Hepatic stellate cell (primary cell): ENCODE measurements around the gene DNMT3L.
"Not testable (repeated sequence)": the region's sequence is repeated elsewhere in the genome, so short reads cannot be mapped to it uniquely, and the experiment has no call there.

Source experiments
- DNase-seq: peaks from one replicate; pipeline ENCODE4 v3.0.0; 2011; ENCODE audit warnings: low spot score

DNMT3L gene

GRCh38 chr21:44249204-44250037 is 12.3 kb downstream of the DNMT3L start:
- not testable (repeated sequence) for DNase-seq

GRCh38 chr21:44247904-44248303 is 13.8 kb downstream of the DNMT3L start:
- not testable (repeated sequence) for DNase-seq

DNA sequence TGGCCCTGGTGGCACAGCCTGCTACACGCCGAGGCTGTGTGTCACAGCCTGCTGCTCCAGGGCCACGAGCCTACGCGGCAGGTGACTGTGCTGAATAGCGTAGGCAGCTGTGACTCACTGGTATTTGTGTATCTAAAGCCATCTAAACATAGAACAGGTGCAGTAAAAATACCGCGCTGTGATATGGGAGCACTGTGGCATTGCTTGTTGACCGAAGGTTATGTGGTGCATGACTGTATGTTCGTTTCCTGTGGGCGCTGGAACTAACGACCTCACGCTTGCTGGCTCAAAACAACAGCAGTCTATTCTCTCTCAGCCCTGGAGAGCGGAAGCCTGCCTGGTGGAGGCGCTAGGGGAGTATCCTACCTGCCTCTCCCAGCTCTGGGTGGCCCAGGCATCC is 17.7 kb downstream of the DNMT3L start:
- not testable (repeated sequence) for DNase-seq

- DNase-seq = not testable (repeated sequence)
Observed at GRCh38 chr21:44241281-44241680, 20.4 kb downstream of the DNMT3L start.

DNA sequence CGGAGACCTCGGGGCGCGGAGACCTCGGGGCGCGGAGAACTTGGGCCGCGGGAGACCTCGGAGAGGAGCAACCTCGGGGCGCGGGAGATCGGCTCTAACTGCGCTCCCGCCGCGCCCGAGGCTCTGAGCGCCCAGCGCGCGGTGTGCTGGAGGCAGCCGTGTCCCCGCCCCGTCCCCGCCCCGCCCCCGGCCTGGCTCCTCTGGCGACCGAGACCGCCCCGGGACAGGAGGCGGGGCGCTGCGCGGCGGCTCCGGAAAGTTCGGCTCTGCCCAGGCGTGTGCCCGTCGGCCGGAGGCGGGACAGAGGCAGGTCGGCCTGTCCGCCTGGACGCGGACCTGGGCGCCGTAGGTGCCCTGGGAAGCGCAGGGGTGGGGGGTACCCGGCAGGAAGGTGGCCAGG is 20.9 kb downstream of the DNMT3L start, which contains the start of gene ICOSLG:
Gene ICOSLG, minus strand, starts transcription at position 102 of the 400 bp plus-strand sequence. CDS start 126 bp downstream, outside the sequence.
- DNase-seq = not testable (repeated sequence)

- DNase-seq = not testable (repeated sequence)
Observed at GRCh38 chr21:44240353-44240752, 21.3 kb downstream of the DNMT3L start.

DNA sequence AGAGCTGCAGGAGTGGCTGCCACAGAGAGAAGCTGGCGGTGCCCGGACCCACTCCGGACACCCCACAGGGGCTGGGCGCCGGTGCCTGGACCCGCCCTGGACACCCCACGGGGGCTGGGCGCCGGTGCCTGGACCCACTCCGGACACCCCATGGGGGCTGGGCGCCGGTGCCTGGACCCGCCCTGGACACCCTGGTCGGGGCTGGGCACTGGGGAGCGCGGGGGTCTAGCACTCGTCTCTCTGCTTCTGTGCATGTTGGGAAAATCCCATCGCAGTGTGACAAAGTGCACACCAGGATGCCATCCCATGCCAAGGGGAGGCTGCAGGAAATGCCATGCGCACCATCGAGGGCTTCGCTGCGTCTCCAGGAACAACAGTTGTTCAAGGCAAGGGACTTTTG is 32.1 kb downstream of the DNMT3L start:
- DNase-seq = not testable (repeated sequence)

DNA sequence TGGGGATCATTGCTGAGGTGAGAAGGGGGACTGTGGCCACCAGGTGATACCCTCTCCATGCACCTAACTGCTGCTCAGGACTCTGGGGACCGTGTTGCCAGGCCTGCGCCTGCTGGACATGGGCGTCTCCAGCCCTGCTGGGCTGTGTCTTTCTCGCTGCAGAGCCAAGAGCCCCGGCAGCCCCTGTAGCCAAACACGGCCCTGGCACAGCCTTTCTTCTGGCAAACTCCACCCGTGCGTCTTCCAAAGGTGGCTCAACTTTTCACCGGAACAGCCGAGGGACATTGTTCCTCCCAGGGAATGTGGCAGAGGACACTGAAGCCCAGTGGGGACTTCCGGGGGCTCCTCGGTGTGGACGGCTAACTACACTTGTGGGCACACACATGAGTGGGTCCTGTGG is 33.6 kb downstream of the DNMT3L start:
- not testable (repeated sequence) for DNase-seq

DNA sequence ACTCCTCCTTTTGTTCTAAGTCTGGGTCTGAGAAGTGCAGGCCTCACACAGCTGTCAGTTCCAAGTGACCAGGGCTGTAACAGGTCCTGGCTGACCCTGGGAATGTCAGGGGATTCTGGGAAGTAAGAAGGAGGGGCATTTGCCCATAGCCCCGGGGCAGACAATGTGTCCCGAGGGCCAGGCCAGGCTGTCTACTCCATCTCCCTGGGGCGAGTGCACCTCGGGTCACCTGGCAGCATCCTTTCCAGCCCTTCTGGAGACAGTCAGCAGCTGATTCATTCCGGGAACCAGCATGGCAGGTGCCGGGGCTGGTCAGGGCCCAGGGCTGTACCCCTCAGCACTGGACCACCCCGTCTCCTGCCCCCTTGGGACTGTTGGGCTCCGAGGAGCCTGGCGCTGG is 34.1 kb downstream of the DNMT3L start:
- DNase-seq = not testable (repeated sequence)

GRCh38 chr21:44225605-44226004 is 36.1 kb downstream of the DNMT3L start:
- DNase-seq = not testable (repeated sequence)

GRCh38 chr21:44223334-44223733 is 38.4 kb downstream of the DNMT3L start:
- not testable (repeated sequence) for DNase-seq

DNA sequence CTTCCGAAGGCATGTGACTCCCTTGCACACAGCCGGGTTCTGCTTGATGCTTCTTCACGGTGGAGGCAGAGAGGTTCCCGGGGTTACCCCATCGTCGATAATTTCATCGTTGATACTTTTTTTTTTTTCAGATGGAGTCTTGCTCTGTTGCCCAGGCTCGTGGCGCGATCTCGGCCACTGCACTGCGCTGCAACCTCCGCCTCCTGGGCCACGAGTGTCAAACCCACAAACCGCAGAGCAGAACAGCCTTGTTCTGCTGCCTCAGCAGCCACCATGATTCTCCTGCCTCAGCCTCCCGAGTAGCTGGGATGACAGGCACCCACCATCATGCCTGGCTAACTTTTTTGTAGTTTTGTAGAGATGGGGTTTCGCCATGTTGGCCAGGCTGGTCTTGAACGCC is 41.0 kb downstream of the DNMT3L start:
- not testable (repeated sequence) for DNase-seq

DNA sequence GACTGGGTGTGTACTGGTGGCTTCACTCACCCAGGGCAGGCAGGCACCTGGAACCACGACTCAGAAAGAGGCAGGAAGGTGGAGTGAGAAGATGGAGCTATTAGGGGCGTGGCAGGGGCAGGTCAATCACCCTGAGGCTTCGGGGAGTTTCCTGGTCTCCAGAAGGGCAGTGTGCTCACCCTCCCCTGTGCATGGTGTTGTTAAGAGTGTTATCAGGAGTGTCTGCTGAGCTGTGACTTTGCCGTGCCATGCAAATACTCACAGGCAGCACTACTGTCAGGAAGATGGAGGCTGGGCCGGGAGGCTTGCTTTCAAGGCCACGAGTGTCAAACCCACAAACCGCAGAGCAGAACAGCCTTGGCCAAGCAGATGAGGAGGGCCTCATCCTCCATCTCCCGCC is 43.2 kb downstream of the DNMT3L start:
- not testable (repeated sequence) for DNase-seq

DNA sequence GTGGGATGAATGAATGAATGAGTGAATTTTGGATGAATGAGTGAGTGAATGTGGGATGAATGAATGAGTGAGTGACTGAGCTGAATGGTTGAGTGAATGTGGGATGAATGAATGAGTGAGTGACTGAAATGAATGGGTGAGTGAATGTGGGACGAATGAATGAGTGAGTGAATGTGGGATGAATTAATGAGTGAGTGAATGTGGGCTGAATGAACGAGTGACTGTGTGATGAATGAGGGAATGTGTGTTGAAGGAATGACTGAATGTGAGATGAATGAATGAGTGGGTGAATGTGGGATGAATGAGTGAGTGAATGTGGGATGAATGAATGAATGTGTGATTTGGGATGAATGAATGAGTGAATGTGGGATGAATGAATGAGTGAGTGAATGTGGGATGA is 49.7 kb downstream of the DNMT3L start:
- DNase-seq = not testable (repeated sequence)

GRCh38 chr21:44211574-44211973 is 50.1 kb downstream of the DNMT3L start:
- DNase-seq = not testable (repeated sequence)

- not testable (repeated sequence) for DNase-seq
Observed at GRCh38 chr21:44207860-44208646, 53.6 kb downstream of the DNMT3L start.

GRCh38 chr21:44206698-44207676 is 54.7 kb downstream of the DNMT3L start:
- not testable (repeated sequence) for DNase-seq

- DNase-seq = not testable (repeated sequence)
Observed at GRCh38 chr21:44206187-44206586, 55.5 kb downstream of the DNMT3L start.

DNA sequence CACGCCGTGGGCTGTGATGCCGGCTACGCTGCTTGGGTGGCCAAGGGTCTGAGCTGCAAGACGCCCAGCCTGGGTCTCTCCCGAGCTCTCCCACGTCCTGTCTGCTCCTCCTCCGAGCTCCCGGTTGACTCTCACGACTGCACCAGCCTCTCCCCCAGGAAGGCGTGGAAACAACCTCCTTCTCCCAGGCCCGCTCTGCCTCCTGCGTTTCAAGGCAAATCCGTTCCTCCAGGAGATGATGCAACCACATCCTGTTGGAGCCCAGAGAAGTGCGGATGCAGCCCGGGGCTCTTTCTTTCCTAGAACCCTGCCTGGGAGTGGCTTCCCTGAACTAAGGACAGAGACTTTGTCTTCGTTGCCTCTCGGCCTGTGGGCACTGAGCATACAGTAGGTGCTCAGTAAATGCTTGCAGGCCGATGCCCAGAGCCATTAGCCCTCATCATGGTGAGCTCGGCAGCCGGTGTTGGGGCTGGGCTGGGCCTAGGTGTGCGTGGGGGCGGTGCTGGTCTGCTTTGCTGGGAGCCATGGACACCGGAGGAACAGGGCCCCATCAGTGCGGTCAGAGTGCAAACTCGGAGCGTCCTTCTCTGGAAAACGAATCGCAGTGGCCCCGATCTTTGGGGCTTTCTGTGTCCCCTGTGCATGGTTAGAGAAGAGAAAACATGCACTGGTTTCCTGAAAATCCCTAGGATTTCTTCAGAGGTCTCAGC is 59.0 kb downstream of the DNMT3L start:
- not testable (repeated sequence) for DNase-seq

GRCh38 chr21:44199997-44200396 is 61.7 kb downstream of the DNMT3L start:
- DNase-seq = not testable (repeated sequence)

DNA sequence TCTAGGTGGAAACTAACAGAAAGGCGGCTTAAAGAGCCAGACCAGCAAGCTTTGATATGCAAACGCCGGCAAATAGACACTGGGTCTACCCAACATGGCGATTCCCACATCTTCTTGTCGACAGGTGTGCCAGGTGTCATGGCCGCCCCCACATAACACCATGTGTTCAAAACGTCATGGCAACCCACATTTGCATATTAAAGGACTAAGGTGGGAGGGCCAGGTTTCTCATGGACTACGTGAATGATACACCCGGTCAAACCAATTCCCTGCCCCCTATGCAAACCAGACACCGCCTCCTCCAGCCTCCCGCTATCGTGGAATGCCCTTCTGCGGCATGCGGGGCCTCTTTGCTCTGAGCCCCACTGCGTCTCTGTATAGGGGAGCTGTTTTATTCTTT is 62.2 kb downstream of the DNMT3L start:
- no peak for DNase-seq
